ENCODE data around the gene TMEM150B. TPM values are rescaled to one million over a fixed set of nuclear protein-coding genes. Genes with fewer than 3 reads are reported as not detected.

The TMEM150B gene
- total and polyA plus RNA-seq, 9 of the 15 experiments (the other 6 are each of a cell fraction or from before 2014, with no cell fraction given), result 0.47 to 1.3 (median 0.74) TPM; not detected in 2

GRCh38 chr19:55301459-55302317 is 23.5 kb downstream of the TMEM150B start (continued):
- TF ChIP-seq, protein P1, sequence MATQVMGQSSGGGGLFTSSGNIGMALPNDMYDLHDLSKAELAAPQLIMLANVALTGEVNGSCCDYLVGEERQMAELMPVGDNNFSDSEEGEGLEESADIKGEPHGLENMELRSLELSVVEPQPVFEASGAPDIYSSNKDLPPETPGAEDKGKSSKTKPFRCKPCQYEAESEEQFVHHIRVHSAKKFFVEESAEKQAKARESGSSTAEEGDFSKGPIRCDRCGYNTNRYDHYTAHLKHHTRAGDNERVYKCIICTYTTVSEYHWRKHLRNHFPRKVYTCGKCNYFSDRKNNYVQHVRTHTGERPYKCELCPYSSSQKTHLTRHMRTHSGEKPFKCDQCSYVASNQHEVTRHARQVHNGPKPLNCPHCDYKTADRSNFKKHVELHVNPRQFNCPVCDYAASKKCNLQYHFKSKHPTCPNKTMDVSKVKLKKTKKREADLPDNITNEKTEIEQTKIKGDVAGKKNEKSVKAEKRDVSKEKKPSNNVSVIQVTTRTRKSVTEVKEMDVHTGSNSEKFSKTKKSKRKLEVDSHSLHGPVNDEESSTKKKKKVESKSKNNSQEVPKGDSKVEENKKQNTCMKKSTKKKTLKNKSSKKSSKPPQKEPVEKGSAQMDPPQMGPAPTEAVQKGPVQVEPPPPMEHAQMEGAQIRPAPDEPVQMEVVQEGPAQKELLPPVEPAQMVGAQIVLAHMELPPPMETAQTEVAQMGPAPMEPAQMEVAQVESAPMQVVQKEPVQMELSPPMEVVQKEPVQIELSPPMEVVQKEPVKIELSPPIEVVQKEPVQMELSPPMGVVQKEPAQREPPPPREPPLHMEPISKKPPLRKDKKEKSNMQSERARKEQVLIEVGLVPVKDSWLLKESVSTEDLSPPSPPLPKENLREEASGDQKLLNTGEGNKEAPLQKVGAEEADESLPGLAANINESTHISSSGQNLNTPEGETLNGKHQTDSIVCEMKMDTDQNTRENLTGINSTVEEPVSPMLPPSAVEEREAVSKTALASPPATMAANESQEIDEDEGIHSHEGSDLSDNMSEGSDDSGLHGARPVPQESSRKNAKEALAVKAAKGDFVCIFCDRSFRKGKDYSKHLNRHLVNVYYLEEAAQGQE (IDR thresholded peaks at IDR 0.05; ENCODE audit: borderline replicate concordance), result peak; percentile 64; the same call in 1 of the 2 replicates
- TF ChIP-seq, protein P1 (CRISPR knock-in tag; IDR thresholded peaks at IDR 0.05; ENCODE audit: low read depth), result no peak
- TF ChIP-seq HNRNPLL (IDR thresholded peaks at IDR 0.05; ENCODE audit: low read depth, low read length, poor library complexity, severe bottlenecking) (no peak), ETS1 (conservative IDR thresholded peaks at IDR 0.05; ENCODE audit: control insufficient read depth, low read depth, low read length) (0 out of 2 replicates have a peak, but pooled peaks have one; percentile 33), CBFB (CRISPR knock-in tag; IDR thresholded peaks at IDR 0.05) (no peak)
- TF ChIP-seq, protein P2, sequence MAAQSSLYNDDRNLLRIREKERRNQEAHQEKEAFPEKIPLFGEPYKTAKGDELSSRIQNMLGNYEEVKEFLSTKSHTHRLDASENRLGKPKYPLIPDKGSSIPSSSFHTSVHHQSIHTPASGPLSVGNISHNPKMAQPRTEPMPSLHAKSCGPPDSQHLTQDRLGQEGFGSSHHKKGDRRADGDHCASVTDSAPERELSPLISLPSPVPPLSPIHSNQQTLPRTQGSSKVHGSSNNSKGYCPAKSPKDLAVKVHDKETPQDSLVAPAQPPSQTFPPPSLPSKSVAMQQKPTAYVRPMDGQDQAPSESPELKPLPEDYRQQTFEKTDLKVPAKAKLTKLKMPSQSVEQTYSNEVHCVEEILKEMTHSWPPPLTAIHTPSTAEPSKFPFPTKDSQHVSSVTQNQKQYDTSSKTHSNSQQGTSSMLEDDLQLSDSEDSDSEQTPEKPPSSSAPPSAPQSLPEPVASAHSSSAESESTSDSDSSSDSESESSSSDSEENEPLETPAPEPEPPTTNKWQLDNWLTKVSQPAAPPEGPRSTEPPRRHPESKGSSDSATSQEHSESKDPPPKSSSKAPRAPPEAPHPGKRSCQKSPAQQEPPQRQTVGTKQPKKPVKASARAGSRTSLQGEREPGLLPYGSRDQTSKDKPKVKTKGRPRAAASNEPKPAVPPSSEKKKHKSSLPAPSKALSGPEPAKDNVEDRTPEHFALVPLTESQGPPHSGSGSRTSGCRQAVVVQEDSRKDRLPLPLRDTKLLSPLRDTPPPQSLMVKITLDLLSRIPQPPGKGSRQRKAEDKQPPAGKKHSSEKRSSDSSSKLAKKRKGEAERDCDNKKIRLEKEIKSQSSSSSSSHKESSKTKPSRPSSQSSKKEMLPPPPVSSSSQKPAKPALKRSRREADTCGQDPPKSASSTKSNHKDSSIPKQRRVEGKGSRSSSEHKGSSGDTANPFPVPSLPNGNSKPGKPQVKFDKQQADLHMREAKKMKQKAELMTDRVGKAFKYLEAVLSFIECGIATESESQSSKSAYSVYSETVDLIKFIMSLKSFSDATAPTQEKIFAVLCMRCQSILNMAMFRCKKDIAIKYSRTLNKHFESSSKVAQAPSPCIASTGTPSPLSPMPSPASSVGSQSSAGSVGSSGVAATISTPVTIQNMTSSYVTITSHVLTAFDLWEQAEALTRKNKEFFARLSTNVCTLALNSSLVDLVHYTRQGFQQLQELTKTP (IDR thresholded peaks at IDR 0.05; ENCODE audit: low read depth in 1 of 2, partially characterized antibody in 2 of 2), result no peak

All from K562 (cell line).